B cell (primary cell): ENCODE results near the gene F2R.
"Not testable (repeated sequence)": the region's sequence is repeated elsewhere in the genome, so short reads cannot be mapped to it uniquely, and the experiment has no call there.

Experiments
- CTCF ChIP-seq: fragments of 200-600 bp; IDR thresholded peaks from one replicate; pipeline ENCODE4 v1.8.0; 2022; ENCODE audit warnings: antibody characterized with exemption, mild to moderate bottlenecking
- EZH2 ChIP-seq: IDR thresholded peaks from 2 replicates; pipeline ENCODE4 v1.6.1; 2012; ENCODE audit warnings: borderline replicate concordance, low read depth, mild to moderate bottlenecking, moderate library complexity, low read length; ENCODE audit not compliant: insufficient read depth, poor library complexity, severe bottlenecking

GRCh38 chr5:76771041-76771440 lies 55.1 kb downstream of the F2R start:
- TF ChIP-seq CTCF, EZH2: not testable (repeated sequence)
